Adrenal gland (tissue), 5 donors: ENCODE data around the gene PRELP.

Experiments used
- POLR2A ChIP-seq, 2 donors: fragments of 450-650 bp; IDR thresholded peaks; one replicate each; pipeline ENCODE4 v1.6.1; 2017; ENCODE audit warnings: antibody characterized with exemption in 2 of 2, mild to moderate bottlenecking in 2 of 2, moderate library complexity in 1 of 2
- TF ChIP-seq, protein P1 (sequence below), 6 experiments: fragments of 450-650 bp in 4 of 6; fragments of 200-600 bp in 2 of 6; sonication (generic) in 1 of 6; IDR thresholded peaks; 1 replicate in 5 of 6; 2 replicates in 1 of 6; pipeline versions ENCODE4 v1.5.1 to v1.8.0; 2016 to 2021; ENCODE audit warnings: antibody characterized with exemption in 6 of 6, mild to moderate bottlenecking in 2 of 6, moderate library complexity in 1 of 6
- donor health status: DM: no; HTN: no; CAD: no.

GRCh38 chr1:203462143-203462542, 13.5 kb upstream of the PRELP start:
- TF ChIP-seq, protein P1, sequence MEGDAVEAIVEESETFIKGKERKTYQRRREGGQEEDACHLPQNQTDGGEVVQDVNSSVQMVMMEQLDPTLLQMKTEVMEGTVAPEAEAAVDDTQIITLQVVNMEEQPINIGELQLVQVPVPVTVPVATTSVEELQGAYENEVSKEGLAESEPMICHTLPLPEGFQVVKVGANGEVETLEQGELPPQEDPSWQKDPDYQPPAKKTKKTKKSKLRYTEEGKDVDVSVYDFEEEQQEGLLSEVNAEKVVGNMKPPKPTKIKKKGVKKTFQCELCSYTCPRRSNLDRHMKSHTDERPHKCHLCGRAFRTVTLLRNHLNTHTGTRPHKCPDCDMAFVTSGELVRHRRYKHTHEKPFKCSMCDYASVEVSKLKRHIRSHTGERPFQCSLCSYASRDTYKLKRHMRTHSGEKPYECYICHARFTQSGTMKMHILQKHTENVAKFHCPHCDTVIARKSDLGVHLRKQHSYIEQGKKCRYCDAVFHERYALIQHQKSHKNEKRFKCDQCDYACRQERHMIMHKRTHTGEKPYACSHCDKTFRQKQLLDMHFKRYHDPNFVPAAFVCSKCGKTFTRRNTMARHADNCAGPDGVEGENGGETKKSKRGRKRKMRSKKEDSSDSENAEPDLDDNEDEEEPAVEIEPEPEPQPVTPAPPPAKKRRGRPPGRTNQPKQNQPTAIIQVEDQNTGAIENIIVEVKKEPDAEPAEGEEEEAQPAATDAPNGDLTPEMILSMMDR (IDR thresholded peaks at IDR 0.05) = no peak
- TF ChIP-seq POLR2A (IDR thresholded peaks at IDR 0.05) = no peak
